Choroid plexus epithelial cell (primary cell): ENCODE data around the gene MYRFL.
"Not testable (repeated sequence)": the region's sequence is repeated elsewhere in the genome, so short reads cannot be mapped to it uniquely, and the experiment has no call there.

Experiments used
- DNase-seq: peaks from one replicate; pipeline ENCODE4 v3.0.0-alpha.2; 2010; ENCODE audit warnings: low read depth
- H3K4me3 ChIP-seq: 2 replicates; pipeline ENCODE4 v1.5.1; 2011; ENCODE audit warnings: low read depth, mild to moderate bottlenecking, control low read depth, low read length, moderate library complexity
- TF ChIP-seq, protein P1 (sequence below): conservative IDR thresholded peaks from 2 replicates; pipeline ENCODE4 v1.5.1; 2011; ENCODE audit warnings: low read depth, mild to moderate bottlenecking, control low read depth, inconsistent platforms, low read length, moderate library complexity

The MYRFL gene

DNA sequence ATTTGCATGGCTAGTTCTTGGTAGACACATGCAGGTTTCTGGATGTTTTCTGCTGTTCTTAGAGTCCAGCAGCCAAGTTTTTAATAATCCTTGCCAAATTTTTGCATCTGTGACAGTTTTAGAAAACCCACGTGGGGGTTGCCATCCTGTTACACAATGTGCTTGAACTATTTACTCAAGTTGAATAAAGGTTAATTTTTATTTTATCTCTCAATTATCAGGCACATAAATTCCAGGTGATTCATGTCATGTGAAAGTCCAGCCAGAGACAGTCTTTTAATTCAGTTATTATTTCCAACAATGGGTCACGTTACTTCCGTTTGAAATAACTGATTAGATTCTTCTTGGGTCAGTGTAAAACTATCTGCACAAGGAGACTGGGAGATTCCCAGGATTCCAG lies 15.7 kb downstream of the MYRFL start:
- H3K4me3 ChIP-seq, result no peak overlapping the region
- TF ChIP-seq, protein P1, sequence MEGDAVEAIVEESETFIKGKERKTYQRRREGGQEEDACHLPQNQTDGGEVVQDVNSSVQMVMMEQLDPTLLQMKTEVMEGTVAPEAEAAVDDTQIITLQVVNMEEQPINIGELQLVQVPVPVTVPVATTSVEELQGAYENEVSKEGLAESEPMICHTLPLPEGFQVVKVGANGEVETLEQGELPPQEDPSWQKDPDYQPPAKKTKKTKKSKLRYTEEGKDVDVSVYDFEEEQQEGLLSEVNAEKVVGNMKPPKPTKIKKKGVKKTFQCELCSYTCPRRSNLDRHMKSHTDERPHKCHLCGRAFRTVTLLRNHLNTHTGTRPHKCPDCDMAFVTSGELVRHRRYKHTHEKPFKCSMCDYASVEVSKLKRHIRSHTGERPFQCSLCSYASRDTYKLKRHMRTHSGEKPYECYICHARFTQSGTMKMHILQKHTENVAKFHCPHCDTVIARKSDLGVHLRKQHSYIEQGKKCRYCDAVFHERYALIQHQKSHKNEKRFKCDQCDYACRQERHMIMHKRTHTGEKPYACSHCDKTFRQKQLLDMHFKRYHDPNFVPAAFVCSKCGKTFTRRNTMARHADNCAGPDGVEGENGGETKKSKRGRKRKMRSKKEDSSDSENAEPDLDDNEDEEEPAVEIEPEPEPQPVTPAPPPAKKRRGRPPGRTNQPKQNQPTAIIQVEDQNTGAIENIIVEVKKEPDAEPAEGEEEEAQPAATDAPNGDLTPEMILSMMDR, result no peak
- DNase-seq, result no peak

DNA sequence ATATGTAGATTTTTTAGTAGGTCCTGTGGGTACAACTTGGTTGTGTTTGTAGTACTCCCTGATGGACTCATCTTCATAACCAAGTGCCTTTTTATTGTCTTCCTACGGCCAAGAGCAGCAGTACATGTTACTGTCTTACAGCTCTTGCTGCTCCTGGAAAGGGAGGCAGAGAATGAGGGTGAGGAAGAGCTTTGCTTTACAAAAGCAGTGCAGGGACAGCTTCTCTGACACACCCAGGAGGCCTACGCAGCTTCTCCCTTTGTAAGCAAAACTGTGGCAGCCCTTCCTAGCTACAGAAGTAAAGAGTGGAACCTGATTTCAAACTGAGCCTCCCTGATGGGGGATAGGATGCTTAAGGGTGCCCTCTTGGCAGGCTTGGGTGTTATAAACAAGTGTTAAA lies 18.6 kb downstream of the MYRFL start:
- no peak for DNase-seq
- no peak overlapping the region for H3K4me3 ChIP-seq
- TF ChIP-seq, protein P1, result no peak

DNA sequence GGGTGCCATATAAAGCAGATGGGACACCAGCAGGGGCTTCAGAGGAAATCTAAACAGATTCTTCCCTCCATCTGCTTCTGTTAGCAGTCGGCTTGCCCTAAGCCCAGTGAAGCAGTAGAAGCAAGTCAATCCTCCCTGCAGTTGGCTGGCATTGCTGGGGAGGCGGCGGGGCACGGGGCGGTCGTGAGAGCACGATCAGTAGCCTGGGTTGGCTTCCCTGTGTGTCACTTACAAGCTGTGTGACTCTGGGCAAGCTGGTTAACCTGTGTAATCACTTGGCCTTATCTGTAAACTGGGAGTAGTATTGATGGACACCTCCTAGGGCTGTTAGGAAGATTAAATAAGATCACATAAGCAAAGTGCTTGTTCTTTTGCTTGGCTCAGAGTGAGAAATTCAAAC lies 19.4 kb downstream of the MYRFL start:
- TF ChIP-seq, protein P1, result no peak
- DNase-seq, result no peak
- no peak overlapping the region for H3K4me3 ChIP-seq

DNA sequence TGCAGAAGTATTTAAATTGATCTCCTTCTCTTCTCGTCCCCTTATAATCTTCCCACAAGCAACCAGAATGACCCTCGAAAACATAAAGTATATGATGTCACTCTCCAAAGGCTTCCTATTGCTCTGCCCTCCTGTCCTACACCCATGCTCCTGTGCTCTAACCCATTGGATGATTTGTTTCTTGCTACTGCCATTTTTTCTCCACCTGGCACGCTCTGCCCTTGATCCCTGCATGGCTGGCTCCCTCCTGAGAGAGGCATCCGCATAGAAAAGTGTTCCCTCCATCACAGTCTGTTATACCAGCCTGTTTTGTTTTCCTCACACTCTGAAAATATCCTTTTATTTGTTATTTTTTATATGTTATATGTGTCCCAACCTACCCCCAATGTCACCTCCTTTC lies 19.8 kb downstream of the MYRFL start:
- TF ChIP-seq, protein P1, result no peak
- DNase-seq, result no peak
- no peak overlapping the region for H3K4me3 ChIP-seq

DNA sequence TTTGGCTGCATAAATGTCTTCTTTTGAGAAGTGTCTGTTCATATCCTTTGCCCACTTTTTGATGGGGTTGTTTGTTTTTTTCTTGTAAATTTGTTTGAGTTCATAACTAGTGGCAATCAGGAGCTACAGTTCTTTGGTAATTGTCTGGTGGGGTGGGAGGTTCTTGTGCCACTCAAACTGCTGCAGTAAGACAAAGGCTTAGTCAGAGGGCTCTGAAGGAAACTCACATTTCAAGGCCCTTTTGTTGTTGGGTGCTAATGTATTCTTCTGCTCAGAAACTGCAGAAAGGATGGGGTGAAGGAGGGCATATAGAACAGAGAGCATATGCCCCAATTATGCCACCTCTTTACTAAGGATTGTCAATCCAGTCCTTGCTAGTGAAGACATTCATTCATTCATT lies 21.9 kb downstream of the MYRFL start:
- TF ChIP-seq, protein P1, result no peak
- no peak for DNase-seq
- H3K4me3 ChIP-seq, result no peak overlapping the region

DNA sequence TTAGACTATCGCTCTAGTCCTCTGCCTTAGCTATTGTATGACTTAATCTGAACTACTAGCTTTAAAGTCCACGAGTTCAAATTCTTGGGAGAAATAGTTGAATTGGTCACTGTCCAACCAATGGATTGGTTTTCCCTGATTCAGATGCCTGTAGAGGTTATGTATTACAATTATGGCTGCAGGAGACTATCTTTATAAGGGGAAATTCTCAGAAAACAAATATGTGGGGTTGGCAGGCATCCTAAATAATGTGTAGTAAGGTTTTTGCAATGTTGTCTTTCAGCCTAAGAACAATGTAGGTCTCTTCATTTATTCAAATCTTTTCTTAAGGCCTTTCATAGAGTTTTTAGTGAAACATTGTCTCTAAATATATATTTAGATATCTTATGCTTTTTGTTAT lies 26.9 kb downstream of the MYRFL start:
- DNase-seq, result peak; percentile 65
- TF ChIP-seq, protein P1, result no peak
- no peak overlapping the region for H3K4me3 ChIP-seq

DNA sequence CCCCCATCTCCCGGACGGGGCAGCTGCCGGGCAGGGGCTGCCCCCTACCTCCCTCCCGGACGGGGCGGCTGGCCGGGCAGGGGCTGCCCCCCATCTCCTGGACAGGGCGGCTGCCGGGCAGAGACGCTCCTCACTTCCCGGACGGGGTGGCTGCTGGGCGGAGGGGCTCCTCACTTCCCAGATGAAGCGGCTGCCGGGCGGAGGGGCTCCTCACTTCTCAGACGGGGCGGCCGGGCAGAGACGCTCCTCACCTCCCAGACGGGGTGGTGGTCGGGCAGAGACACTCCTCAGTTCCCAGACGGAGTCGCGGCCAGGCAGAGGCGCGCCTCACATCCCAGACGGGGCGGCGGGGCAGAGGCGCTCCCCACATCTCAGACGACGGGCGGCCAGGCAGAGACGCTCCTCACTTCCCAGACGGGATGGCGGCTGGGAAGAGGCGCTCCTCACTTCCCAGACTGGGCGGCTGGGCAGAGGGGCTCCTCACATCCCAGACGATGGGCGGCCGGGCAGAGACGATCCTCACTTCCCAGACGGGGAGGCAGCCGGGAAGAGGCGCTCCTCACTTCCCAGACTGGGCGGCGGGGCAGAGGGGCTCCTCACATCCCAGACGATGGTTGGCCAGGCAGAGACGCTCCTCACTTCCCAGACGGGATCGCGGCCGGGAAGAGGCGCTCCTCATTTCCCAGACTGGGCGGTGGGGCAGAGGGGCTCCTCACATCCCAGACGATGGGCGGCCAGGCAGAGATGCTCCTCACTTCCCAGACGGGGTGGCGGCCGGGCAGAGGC lies 28.3 kb downstream of the MYRFL start:
- H3K4me3 ChIP-seq, result not testable (repeated sequence)

More for the DNA sequence above, 28.3 kb downstream of the MYRFL start:
- DNase-seq, result not testable (repeated sequence)
